ENCODE results near the gene MYO3B. TPM values are rescaled to one million over a fixed set of nuclear protein-coding genes. Genes with fewer than 3 reads are reported as not detected.

Gene MYO3B
- polyA plus RNA-seq, 1 of the 3 experiments (the other 2 are of a cell fraction): not detected

DNA sequence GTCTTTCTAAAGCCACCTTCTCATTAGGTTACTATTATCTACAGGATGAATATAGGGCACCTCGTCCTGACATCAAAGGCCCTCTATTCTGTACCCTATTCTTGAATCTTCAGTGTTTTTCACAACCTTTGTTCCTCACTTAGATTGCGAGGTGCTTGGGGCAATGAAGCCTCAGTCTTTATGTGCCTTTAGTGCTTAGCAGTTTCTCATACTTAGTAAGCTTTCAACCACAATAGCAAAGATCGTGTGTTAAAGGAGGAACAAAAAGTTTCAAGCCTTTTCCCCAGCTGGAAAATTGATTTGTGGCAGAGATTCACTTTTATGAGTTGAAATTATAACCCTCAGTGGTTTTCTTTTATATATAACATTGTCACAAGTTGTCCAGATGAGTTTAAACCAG lies 226.9 kb downstream of the MYO3B start:
- ChIA-PET CTCF (interaction anchor here (2.1 kb wide), 1 partner anchor 408 kb away, joined by 6 read pairs; no protein-coding TSS in a partner anchor), POLR2A (no interaction called here)
- TF ChIP-seq FOSL2 (IDR thresholded peaks at IDR 0.05; ENCODE audit: borderline replicate concordance, low read depth): no peak
- no peak for TF ChIP-seq RFX5 (IDR thresholded peaks at IDR 0.05; ENCODE audit: low read length)
- no peak for TF ChIP-seq MEF2A (IDR thresholded peaks at IDR 0.05; ENCODE audit: borderline replicate concordance, low read depth)
- no peak for TF ChIP-seq RXRA (IDR thresholded peaks at IDR 0.05; ENCODE audit: borderline replicate concordance, low read depth)
- TF ChIP-seq TAF1 (IDR thresholded peaks at IDR 0.05; ENCODE audit: borderline replicate concordance, low read depth, low read length): no peak
- no peak for TF ChIP-seq RAD21 (IDR thresholded peaks at IDR 0.05; ENCODE audit: low read length)
- no peak for TF ChIP-seq YY1 (IDR thresholded peaks at IDR 0.05; ENCODE audit: low read depth)
- TF ChIP-seq SIN3A (IDR thresholded peaks at IDR 0.05; ENCODE audit: borderline replicate concordance, low read depth, low read length): no peak
- TF ChIP-seq POLR2AphosphoS5 (IDR thresholded peaks at IDR 0.05; ENCODE audit: low read depth, low read length): no peak
- TF ChIP-seq MXI1 (IDR thresholded peaks at IDR 0.05; ENCODE audit: low read depth, low read length): no peak
- TF ChIP-seq, protein P1, sequence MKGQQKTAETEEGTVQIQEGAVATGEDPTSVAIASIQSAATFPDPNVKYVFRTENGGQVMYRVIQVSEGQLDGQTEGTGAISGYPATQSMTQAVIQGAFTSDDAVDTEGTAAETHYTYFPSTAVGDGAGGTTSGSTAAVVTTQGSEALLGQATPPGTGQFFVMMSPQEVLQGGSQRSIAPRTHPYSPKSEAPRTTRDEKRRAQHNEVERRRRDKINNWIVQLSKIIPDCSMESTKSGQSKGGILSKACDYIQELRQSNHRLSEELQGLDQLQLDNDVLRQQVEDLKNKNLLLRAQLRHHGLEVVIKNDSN (IDR thresholded peaks at IDR 0.05; ENCODE audit: borderline replicate concordance, low read depth): no peak
- no peak for TF ChIP-seq SMC3 (IDR thresholded peaks at IDR 0.05; ENCODE audit: low read depth, low read length)
- TF ChIP-seq GABPA (IDR thresholded peaks at IDR 0.05; ENCODE audit: low read depth): no peak
- no peak for TF ChIP-seq TCF12 (IDR thresholded peaks at IDR 0.05)
- TF ChIP-seq, protein P2, sequence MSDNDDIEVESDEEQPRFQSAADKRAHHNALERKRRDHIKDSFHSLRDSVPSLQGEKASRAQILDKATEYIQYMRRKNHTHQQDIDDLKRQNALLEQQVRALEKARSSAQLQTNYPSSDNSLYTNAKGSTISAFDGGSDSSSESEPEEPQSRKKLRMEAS (IDR thresholded peaks at IDR 0.05; ENCODE audit: low read depth): no peak
- TF ChIP-seq, protein P3, sequence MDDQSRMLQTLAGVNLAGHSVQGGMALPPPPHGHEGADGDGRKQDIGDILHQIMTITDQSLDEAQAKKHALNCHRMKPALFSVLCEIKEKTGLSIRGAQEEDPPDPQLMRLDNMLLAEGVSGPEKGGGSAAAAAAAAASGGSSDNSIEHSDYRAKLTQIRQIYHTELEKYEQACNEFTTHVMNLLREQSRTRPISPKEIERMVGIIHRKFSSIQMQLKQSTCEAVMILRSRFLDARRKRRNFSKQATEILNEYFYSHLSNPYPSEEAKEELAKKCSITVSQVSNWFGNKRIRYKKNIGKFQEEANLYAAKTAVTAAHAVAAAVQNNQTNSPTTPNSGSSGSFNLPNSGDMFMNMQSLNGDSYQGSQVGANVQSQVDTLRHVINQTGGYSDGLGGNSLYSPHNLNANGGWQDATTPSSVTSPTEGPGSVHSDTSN (IDR thresholded peaks at IDR 0.05): no peak
- TF ChIP-seq, protein P4, sequence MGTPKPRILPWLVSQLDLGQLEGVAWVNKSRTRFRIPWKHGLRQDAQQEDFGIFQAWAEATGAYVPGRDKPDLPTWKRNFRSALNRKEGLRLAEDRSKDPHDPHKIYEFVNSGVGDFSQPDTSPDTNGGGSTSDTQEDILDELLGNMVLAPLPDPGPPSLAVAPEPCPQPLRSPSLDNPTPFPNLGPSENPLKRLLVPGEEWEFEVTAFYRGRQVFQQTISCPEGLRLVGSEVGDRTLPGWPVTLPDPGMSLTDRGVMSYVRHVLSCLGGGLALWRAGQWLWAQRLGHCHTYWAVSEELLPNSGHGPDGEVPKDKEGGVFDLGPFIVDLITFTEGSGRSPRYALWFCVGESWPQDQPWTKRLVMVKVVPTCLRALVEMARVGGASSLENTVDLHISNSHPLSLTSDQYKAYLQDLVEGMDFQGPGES (IDR thresholded peaks at IDR 0.05; ENCODE audit: low read depth, low read length): no peak
- no peak for TF ChIP-seq CHD2 (IDR thresholded peaks at IDR 0.05; ENCODE audit: low read length, partially characterized antibody)
- TF ChIP-seq JUND (IDR thresholded peaks at IDR 0.05): no peak
- no peak overlapping the region for H3K4me2 ChIP-seq
- no peaks in the 10 kb centered on the region for H3K79me2 ChIP-seq (ENCODE audit: insufficient read depth)
- no peaks in the 10 kb centered on the region for H4K20me1 ChIP-seq (ENCODE audit: insufficient read depth)
- WGBS (ENCODE audit: low lambda C conversion rate): 22% methylated on average over 3 of the region's 3 CpGs
- no peak overlapping the region for H3K27ac ChIP-seq (ENCODE audit: low read depth in 2 of 2, low read length in 1 of 2)
- no peaks in the 10 kb centered on the region for H3K4me1 ChIP-seq (ENCODE audit: control insufficient read depth in 1 of 2, insufficient read depth in 2 of 2, low read depth in 1 of 2, low read length in 1 of 2)
- H3K9me2 ChIP-seq: no peaks in the 10 kb centered on the region
- no peaks in the 10 kb centered on the region for H3K9me3 ChIP-seq
- no peak overlapping the region for H3K4me3 ChIP-seq (ENCODE audit: low read depth in 2 of 2, low read length in 1 of 2)
- no peak overlapping the region for H2AFZ ChIP-seq (ENCODE audit: low read depth)
- no peak overlapping the region for H3K9ac ChIP-seq
- no peak for DNase-seq
- H3K27me3 ChIP-seq (ENCODE audit: insufficient read depth): no peaks in the 10 kb centered on the region
- no peaks in the 10 kb centered on the region for H3K36me3 ChIP-seq (replicated peaks in 1 of 2; ENCODE audit: control insufficient read depth in 1 of 2, insufficient read depth in 2 of 2, low read length in 1 of 2)
- H3F3A ChIP-seq (replicated peaks; ENCODE audit: insufficient read depth): no peaks in the 10 kb centered on the region

All from SK-N-SH (cell line).